ENCODE measurements around the gene ADAMTS15. TPM values are rescaled to one million over a fixed set of nuclear protein-coding genes. Genes with fewer than 3 reads are reported as not detected.

Gene ADAMTS15
- total RNA-seq, 4 donors from 2014 or later: 8.4 to 11.8 (median 9.5) TPM

DNA sequence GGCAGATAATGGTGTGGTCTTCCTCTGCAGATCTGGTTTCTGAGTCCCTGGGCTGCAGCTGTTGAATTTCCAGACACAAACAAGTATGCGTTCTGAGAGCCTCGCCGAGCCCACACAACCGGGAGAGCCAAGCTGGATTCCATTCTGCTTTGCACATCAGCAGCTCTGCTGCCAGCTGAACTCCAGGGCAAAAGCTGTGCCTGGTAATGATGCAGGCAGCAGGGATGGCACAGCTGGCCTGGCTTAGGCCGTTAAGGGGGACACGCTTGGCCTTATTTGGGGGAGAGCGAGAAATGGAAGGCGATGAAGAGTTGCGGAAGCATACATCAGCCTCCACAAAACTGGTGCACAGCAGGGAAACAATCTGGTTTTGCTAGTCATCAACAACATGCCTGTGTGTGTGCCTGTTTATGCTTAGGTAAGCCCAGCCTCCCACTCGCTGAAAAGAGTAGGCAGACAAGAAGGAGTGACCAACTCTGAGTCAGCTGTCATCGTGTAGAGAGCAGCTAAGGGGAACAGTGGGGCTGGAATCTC, 45.1 kb upstream of the ADAMTS15 start:
- Histone ChIP-seq H3K4me1 (peaks cover 0 to 53% (median 22%) of the 10 kb centered on the region in 3 donors), H3K27me3 (no peaks in the 10 kb centered on the region), H3K36me3 (peaks cover 0 to 8% of the 10 kb centered on the region in 2 donors), H3K27ac (peak overlapping the region; percentile 76 to 90 (median 84)), H3K9me3 (no peaks in the 10 kb centered on the region), H3K4me3 (no peak overlapping the region)
- TF ChIP-seq, protein P1, sequence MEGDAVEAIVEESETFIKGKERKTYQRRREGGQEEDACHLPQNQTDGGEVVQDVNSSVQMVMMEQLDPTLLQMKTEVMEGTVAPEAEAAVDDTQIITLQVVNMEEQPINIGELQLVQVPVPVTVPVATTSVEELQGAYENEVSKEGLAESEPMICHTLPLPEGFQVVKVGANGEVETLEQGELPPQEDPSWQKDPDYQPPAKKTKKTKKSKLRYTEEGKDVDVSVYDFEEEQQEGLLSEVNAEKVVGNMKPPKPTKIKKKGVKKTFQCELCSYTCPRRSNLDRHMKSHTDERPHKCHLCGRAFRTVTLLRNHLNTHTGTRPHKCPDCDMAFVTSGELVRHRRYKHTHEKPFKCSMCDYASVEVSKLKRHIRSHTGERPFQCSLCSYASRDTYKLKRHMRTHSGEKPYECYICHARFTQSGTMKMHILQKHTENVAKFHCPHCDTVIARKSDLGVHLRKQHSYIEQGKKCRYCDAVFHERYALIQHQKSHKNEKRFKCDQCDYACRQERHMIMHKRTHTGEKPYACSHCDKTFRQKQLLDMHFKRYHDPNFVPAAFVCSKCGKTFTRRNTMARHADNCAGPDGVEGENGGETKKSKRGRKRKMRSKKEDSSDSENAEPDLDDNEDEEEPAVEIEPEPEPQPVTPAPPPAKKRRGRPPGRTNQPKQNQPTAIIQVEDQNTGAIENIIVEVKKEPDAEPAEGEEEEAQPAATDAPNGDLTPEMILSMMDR (IDR thresholded peaks at IDR 0.05): no peak
- TF ChIP-seq POLR2AphosphoS5 (IDR thresholded peaks at IDR 0.05): peak; percentile 98
- 10 to 44% methylated on average over 2 to 5 of the region's 11 CpGs for WGBS, 2 donors (ENCODE audit: low coverage in 1 of 2)
- peak; percentile 90 for ATAC-seq

DNA sequence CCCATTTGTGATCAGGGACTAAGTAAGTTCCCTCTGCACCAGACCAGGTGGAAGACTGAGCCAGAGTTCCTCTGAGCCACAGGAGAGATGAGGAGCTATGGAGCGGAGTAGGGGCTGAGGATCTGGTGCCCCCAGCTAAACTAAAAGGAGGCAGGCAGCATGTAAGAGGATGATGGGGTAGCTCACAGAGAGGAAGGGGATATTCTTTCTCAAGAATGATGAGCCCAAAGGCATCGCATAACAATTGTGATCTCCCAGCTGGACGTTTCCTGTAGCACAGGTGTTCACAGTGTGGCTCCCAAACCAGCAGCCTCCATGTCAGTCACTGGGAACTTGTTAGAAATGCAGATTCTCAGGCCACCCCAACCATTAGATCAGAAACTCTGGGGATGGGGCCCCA, 44.5 kb upstream of the ADAMTS15 start:
- no peaks in the 10 kb centered on the region for H3K9me3 ChIP-seq
- H3K4me1 ChIP-seq: peaks cover 0 to 56% (median 22%) of the 10 kb centered on the region in 3 donors
- H3K27me3 ChIP-seq: no peaks in the 10 kb centered on the region
- WGBS, 2 donors (ENCODE audit: low coverage in 1 of 2): 90 to 100% methylated on average over 1 to 3 of the region's 3 CpGs
- no peak for ATAC-seq
- no peak overlapping the region for H3K4me3 ChIP-seq
- peaks cover 0 to 8% of the 10 kb centered on the region in 2 donors for H3K36me3 ChIP-seq
- peak overlapping the region; percentile 60 to 90 (median 84) for H3K27ac ChIP-seq
- TF ChIP-seq, protein P1 (IDR thresholded peaks at IDR 0.05): no peak
- TF ChIP-seq EP300 (IDR thresholded peaks at IDR 0.05): no peak
- no peak for TF ChIP-seq POLR2AphosphoS5 (IDR thresholded peaks at IDR 0.05)
- TF ChIP-seq POLR2A (IDR thresholded peaks at IDR 0.05): no peak

DNA sequence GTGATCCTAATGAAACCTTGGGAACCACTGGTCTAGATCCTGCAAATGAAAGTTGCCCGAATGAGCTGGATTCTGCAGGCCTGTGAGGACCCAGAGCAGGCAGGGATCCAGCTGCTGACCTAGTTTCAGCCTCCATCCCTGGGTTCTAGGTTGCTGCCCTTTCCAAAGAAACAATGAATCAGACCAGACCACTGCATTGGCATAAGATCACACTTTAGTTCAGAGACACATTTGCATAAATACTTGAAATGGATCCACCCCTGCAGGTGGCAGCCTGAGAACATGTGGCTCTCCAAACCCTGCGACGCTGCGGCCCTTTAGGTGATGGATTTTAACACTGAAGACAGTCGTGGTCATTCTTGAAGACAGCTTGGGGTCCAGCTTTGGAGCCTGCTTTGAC, 43.7 kb upstream of the ADAMTS15 start:
- Histone ChIP-seq H3K27ac (peak overlapping the region in 3 of 4 donors; percentile 28 to 84 (median 83)), H3K4me1 (peaks cover 0 to 56% (median 22%) of the 10 kb centered on the region in 3 donors), H3K4me3 (no peak overlapping the region), H3K27me3 (no peaks in the 10 kb centered on the region), H3K36me3 (peaks cover 0 to 8% of the 10 kb centered on the region in 2 donors), H3K9me3 (no peaks in the 10 kb centered on the region)
- TF ChIP-seq POLR2AphosphoS5 (IDR thresholded peaks at IDR 0.05) (no peak), EP300 (IDR thresholded peaks at IDR 0.05) (no peak), POLR2A (IDR thresholded peaks at IDR 0.05) (no peak)
- TF ChIP-seq, protein P1 (IDR thresholded peaks at IDR 0.05): no peak
- ATAC-seq: no peak
- 75 to 87% methylated on average over 3 to 4 of the region's 5 CpGs for WGBS, 2 donors (ENCODE audit: low coverage in 1 of 2)

DNA sequence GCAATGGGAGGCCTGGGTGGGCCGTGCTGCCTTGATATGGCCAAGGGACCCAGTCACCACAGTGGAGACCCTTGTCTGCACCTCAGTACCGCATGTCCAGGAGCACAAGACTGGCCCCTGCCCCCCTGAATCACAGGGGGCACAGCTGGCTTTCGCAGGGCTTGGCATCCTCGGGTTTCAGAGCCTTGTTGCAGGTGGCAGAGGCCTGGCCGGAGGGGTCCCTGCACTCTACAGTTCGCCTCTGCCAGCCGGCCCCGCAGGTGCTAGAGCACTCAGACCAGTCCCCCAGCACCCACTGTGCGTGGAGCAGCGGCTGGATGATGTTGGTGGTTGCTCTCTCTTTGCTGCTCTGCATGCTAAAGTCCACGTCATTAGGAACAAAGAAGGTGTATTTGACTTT, 43.0 kb upstream of the ADAMTS15 start:
- peak overlapping the region in 1 of 4 donors; percentile 84 for H3K27ac ChIP-seq
- peaks cover 0 to 51% (median 21%) of the 10 kb centered on the region in 3 donors for H3K4me1 ChIP-seq
- H3K4me3 ChIP-seq: no peak overlapping the region
- H3K9me3 ChIP-seq: no peaks in the 10 kb centered on the region
- no peaks in the 10 kb centered on the region for H3K27me3 ChIP-seq
- no peak for ATAC-seq
- TF ChIP-seq POLR2AphosphoS5 (IDR thresholded peaks at IDR 0.05) (no peak), EP300 (IDR thresholded peaks at IDR 0.05) (no peak), POLR2A (IDR thresholded peaks at IDR 0.05) (no peak)
- TF ChIP-seq, protein P1 (IDR thresholded peaks at IDR 0.05): no peak
- peaks cover 0 to 8% of the 10 kb centered on the region in 2 donors for H3K36me3 ChIP-seq
- 100% methylated on average over 1 of the region's 11 CpGs; no CpG with 5 or more reads in 1 of the 2 donors for WGBS, 2 donors (ENCODE audit: low coverage in 1 of 2)

DNA sequence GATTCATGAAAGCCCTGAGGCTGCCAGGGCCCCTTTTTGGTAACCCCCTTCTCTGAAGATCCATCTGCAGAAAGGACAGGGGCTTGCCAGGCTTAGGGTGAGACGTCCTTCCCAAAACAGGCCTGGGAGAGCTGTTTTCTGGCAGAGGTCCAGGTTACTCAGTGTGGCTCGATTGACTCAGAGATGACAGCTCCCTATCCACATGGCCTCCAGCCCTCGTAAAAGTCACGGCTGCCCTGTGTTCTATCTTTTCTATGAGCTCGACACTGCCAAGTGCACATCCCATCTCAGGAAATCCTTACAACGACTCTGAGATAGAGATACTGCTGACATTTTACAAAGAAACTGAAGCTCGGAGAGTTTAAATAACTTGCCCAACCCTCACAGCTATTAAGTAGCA, 40.5 kb upstream of the ADAMTS15 start:
- no peak for ATAC-seq
- peaks cover 0 to 8% of the 10 kb centered on the region in 2 donors for H3K36me3 ChIP-seq
- 4% methylated on average over 3 of the region's 7 CpGs; no CpG with 5 or more reads in 1 of the 2 donors for WGBS, 2 donors (ENCODE audit: low coverage in 1 of 2)
- peaks cover 0 to 26% (median 10%) of the 10 kb centered on the region in 3 donors for H3K4me1 ChIP-seq
- H3K9me3 ChIP-seq: no peaks in the 10 kb centered on the region
- H3K27ac ChIP-seq: peak overlapping the region in 2 of 4 donors; percentile 38 to 60
- TF ChIP-seq, protein P1 (IDR thresholded peaks at IDR 0.05): no peak
- TF ChIP-seq POLR2AphosphoS5 (IDR thresholded peaks at IDR 0.05): no peak
- TF ChIP-seq POLR2A (IDR thresholded peaks at IDR 0.05): no peak
- no peak for TF ChIP-seq EP300 (IDR thresholded peaks at IDR 0.05)
- no peaks in the 10 kb centered on the region for H3K27me3 ChIP-seq
- H3K4me3 ChIP-seq: no peak overlapping the region
